ENCODE data around the gene ARID5B. TPM values are rescaled to one million over a fixed set of nuclear protein-coding genes. Genes with fewer than 3 reads are reported as not detected.
"Not testable (repeated sequence)": the region's sequence is repeated elsewhere in the genome, so short reads cannot be mapped to it uniquely, and the experiment has no call there.

ARID5B gene
- total RNA-seq, 2 experiments from 2014 or later, result 49.2 to 51.3 TPM

DNA sequence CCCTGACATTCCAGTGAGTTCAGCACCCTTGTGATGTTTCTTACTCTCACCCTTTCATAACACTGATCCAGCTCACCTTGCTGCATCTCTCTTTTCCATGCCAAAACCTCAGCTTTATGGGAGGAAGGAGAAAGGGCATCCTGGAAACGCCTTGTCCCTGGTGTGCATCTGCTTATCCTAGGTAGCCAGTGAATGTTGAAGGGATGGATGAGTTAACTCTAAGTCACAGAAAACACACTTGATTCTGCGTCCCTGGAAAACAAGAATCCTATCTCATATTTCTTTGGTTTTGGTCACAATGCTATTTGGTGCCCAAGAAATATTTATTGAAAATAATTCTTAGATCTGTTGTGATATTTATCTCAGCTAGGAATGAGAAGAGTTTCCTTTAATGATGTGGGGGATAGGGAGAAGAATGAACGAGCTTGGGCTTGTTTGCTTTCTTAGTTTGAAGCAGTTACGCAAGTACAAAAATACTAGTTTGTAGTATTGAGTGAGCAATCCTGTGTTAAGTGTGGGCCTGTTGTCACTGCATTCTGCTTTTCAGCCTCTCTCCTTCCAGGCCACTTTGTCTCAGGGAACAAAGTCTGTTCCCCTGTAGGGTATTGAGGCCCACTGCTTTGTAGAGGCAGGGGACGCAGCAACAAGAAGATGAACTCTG is 126.5 kb downstream of the ARID5B start:
- no peaks in the 10 kb centered on the region for H3K27me3 Mint-ChIP-seq
- Histone ChIP-seq H3K4me1 (ENCODE audit: insufficient read depth, low read length) (peaks cover 19% of the 10 kb centered on the region), H3K9me3 (ENCODE audit: control insufficient read depth in 1 of 2, insufficient read depth in 1 of 2, low read length in 2 of 2) (no peaks in the 10 kb centered on the region), H3K27me3 (ENCODE audit: control insufficient read depth in 1 of 2, insufficient read depth in 2 of 2, low read length in 2 of 2) (no peaks in the 10 kb centered on the region), H3K27ac (ENCODE audit: low read depth in 1 of 2, low read length in 2 of 2) (no peak overlapping the region), H3K4me3 (ENCODE audit: low read length) (no peak overlapping the region), H3K36me3 (ENCODE audit: insufficient read depth, low read length) (peaks cover 12% of the 10 kb centered on the region)
- ChIA-PET CTCF (interaction anchor here (1.6 kb wide), 1 partner anchor 7 kb away, joined by 6 read pairs; no protein-coding TSS in a partner anchor), POLR2A (interaction anchor here (0.9 kb wide), 1 partner anchor 16 kb away, joined by 3 read pairs; no protein-coding TSS in a partner anchor)
- H3K36me3 Mint-ChIP-seq (ENCODE audit: low read depth), result peaks cover 11% of the 10 kb centered on the region
- TF ChIP-seq, protein P1, sequence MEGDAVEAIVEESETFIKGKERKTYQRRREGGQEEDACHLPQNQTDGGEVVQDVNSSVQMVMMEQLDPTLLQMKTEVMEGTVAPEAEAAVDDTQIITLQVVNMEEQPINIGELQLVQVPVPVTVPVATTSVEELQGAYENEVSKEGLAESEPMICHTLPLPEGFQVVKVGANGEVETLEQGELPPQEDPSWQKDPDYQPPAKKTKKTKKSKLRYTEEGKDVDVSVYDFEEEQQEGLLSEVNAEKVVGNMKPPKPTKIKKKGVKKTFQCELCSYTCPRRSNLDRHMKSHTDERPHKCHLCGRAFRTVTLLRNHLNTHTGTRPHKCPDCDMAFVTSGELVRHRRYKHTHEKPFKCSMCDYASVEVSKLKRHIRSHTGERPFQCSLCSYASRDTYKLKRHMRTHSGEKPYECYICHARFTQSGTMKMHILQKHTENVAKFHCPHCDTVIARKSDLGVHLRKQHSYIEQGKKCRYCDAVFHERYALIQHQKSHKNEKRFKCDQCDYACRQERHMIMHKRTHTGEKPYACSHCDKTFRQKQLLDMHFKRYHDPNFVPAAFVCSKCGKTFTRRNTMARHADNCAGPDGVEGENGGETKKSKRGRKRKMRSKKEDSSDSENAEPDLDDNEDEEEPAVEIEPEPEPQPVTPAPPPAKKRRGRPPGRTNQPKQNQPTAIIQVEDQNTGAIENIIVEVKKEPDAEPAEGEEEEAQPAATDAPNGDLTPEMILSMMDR (IDR thresholded peaks at IDR 0.05), result no peak
- peaks cover 85% of the 10 kb centered on the region for H3K4me1 Mint-ChIP-seq (ENCODE audit: low read depth)
- H3K9me3 Mint-ChIP-seq, result no peaks in the 10 kb centered on the region
- peak overlapping the region; percentile 50 for H3K27ac Mint-ChIP-seq
- intact Hi-C loops (cut with DNase I, micrococcal nuclease), result no loop called here
- no peak overlapping the region for H3K4me3 Mint-ChIP-seq
- no peak for ATAC-seq (ENCODE audit: poor library complexity)
- DNase-seq, result no peak

DNA sequence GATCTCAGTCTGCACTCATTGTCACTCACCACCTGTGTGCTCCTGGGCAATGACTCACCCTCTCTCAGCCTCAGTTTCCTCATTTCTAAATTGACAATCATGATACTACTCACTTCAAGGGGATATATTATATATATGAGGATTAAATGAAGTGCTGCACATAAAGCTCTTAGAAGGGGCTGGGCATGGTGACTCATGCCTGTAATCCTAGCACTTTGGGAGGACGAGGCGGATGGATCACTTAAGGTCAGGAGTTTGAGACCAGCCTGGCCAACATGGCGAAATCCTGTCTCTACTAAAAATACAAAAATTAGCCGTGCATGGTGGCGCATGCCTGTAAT is 127.0 kb downstream of the ARID5B start:
- H3K4me1 ChIP-seq (ENCODE audit: insufficient read depth, low read length), result peaks cover 19% of the 10 kb centered on the region
- H3K27ac Mint-ChIP-seq, result peak overlapping the region; percentile 50
- peaks cover 12% of the 10 kb centered on the region for H3K36me3 ChIP-seq (ENCODE audit: insufficient read depth, low read length)
- H3K4me3 ChIP-seq (ENCODE audit: low read length); H3K9me3 ChIP-seq (ENCODE audit: control insufficient read depth in 1 of 2, insufficient read depth in 1 of 2, low read length in 2 of 2); H3K27me3 Mint-ChIP-seq; H3K27ac ChIP-seq (ENCODE audit: low read depth in 1 of 2, low read length in 2 of 2); intact Hi-C loops (cut with DNase I, micrococcal nuclease); H3K27me3 ChIP-seq (ENCODE audit: control insufficient read depth in 1 of 2, insufficient read depth in 2 of 2, low read length in 2 of 2); ATAC-seq (ENCODE audit: poor library complexity); DNase-seq; H3K9me3 Mint-ChIP-seq; H3K4me3 Mint-ChIP-seq: not testable (repeated sequence)
- POLR2A ChIA-PET, result interaction anchor here (1.5 kb wide), 1 partner anchor 8 kb away, joined by 5 read pairs; no protein-coding TSS in a partner anchor
- CTCF ChIA-PET, result interaction anchor here (1.6 kb wide), 1 partner anchor 7 kb away, joined by 6 read pairs; no protein-coding TSS in a partner anchor
- H3K36me3 Mint-ChIP-seq (ENCODE audit: low read depth), result peaks cover 11% of the 10 kb centered on the region
- peaks cover 85% of the 10 kb centered on the region for H3K4me1 Mint-ChIP-seq (ENCODE audit: low read depth)

DNA sequence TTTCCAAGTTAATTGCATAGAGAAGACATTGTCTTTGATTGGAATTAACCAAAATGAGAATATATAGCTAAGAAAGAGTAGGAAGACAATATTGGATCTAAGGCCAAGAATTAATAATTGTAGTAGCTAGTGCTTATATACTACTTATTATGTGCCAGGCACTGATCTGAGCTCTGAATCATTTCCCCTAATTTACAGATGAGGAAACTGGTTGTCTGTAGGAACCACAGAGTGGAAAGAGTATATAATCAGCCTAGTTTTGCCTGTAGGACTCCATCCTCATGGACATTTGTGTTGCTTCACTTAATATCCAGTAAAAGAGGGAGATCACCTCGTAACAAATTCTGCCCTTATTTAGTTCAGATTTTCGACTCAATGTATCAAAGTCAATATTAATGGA is 127.9 kb downstream of the ARID5B start:
- TF ChIP-seq, protein P1 (IDR thresholded peaks at IDR 0.05), result no peak
- H3K4me1 ChIP-seq (ENCODE audit: insufficient read depth, low read length), result peaks cover 19% of the 10 kb centered on the region
- no peak overlapping the region for H3K4me3 ChIP-seq (ENCODE audit: low read length)
- H3K27me3 ChIP-seq (ENCODE audit: control insufficient read depth in 1 of 2, insufficient read depth in 2 of 2, low read length in 2 of 2), result no peaks in the 10 kb centered on the region
- no peak for DNase-seq
- no peak overlapping the region for H3K4me3 Mint-ChIP-seq
- CTCF ChIA-PET, result interaction anchor here (1.5 to 1.6 kb wide), 2 partner anchors 8 to 10 kb away, joined by 4 to 6 read pairs; no protein-coding TSS in a partner anchor
- peak overlapping the region; percentile 66 for H3K27ac Mint-ChIP-seq
- POLR2A ChIA-PET, result interaction anchor here (0.7 to 1.5 kb wide), 2 partner anchors 9 kb away, joined by 3 to 5 read pairs; no protein-coding TSS in a partner anchor
- H3K36me3 Mint-ChIP-seq (ENCODE audit: low read depth), result peaks cover 11% of the 10 kb centered on the region
- H3K36me3 ChIP-seq (ENCODE audit: insufficient read depth, low read length), result peaks cover 12% of the 10 kb centered on the region
- peaks cover 81% of the 10 kb centered on the region for H3K4me1 Mint-ChIP-seq (ENCODE audit: low read depth)
- no peaks in the 10 kb centered on the region for H3K27me3 Mint-ChIP-seq
- ATAC-seq (ENCODE audit: poor library complexity), result no peak
- H3K9me3 ChIP-seq (ENCODE audit: control insufficient read depth in 1 of 2, insufficient read depth in 1 of 2, low read length in 2 of 2), result no peaks in the 10 kb centered on the region
- H3K27ac ChIP-seq (ENCODE audit: low read depth in 1 of 2, low read length in 2 of 2), result no peak overlapping the region
- intact Hi-C loops (cut with DNase I, micrococcal nuclease), result no loop called here
- H3K9me3 Mint-ChIP-seq, result no peaks in the 10 kb centered on the region
